Osteoblast (primary cell): ENCODE data around the gene FBL. TPM values are rescaled to one million over a fixed set of nuclear protein-coding genes. Genes with fewer than 3 reads are reported as not detected.

Source experiments
- DNase-seq: peaks from one replicate; pipeline ENCODE4 v3.0.0; 2011; ENCODE audit warnings: low spot score, mixed read lengths; ENCODE audit not compliant: insufficient read length; ENCODE audit errors: missing footprints
- H2AFZ ChIP-seq: 2 replicates; pipeline ENCODE4 v1.6.0; 2011; ENCODE audit warnings: mild to moderate bottlenecking, low read length
- H3K27ac ChIP-seq: 2 replicates; pipeline ENCODE4 v1.5.1; 2011; ENCODE audit warnings: mild to moderate bottlenecking, low read depth, low read length, moderate library complexity
- H3K27me3 ChIP-seq: 2 replicates; pipeline ENCODE4 v1.6.0; 2012; ENCODE audit warnings: mild to moderate bottlenecking, control low read depth, inconsistent platforms, low read length, moderate library complexity; ENCODE audit not compliant: insufficient read depth
- H3K36me3 ChIP-seq: 2 replicates; pipeline ENCODE4 v1.5.1; 2011; ENCODE audit warnings: mild to moderate bottlenecking, low read length, control low read depth, moderate library complexity; ENCODE audit not compliant: insufficient read depth
- H3K4me1 ChIP-seq: 2 replicates; pipeline ENCODE4 v1.5.1; 2011; ENCODE audit warnings: mild to moderate bottlenecking, low read length, control low read depth, moderate library complexity; ENCODE audit not compliant: insufficient read depth
- H3K4me2 ChIP-seq: 2 replicates; pipeline ENCODE4 v1.6.0; 2011; ENCODE audit warnings: mild to moderate bottlenecking, low read length; ENCODE audit not compliant: insufficient read depth
- H3K4me3 ChIP-seq: fragments of 200-600 bp; sonication (generic); 3 replicates; pipeline ENCODE4 v1.5.1; 2012; ENCODE audit warnings: mild to moderate bottlenecking, low read length, inconsistent platforms; ENCODE audit not compliant: insufficient read depth
- H3K79me2 ChIP-seq: 2 replicates; pipeline ENCODE4 v1.6.0; 2012; ENCODE audit warnings: mild to moderate bottlenecking, low read length, control low read depth, inconsistent platforms; ENCODE audit not compliant: insufficient read depth
- H3K9me3 ChIP-seq: 2 replicates; pipeline ENCODE4 v1.5.1; 2011; ENCODE audit warnings: low read depth, low read length, control low read depth
- H4K20me1 ChIP-seq: 2 replicates; pipeline ENCODE4 v1.6.0; 2012; ENCODE audit warnings: mild to moderate bottlenecking, low read length, control low read depth; ENCODE audit not compliant: insufficient read depth
- CTCF ChIP-seq: IDR thresholded peaks from 2 replicates; pipeline ENCODE4 v1.5.1; 2011; ENCODE audit warnings: mild to moderate bottlenecking, low read depth, low read length, moderate library complexity; ENCODE audit errors: extremely low read depth
- total RNA-seq: library from RNA; depleted of rRNA; stranded (reverse); fragments of >200 nt; gene quantifications from 2 replicates; pipeline ENCODE4 v1.2.3, GENCODE V29; 2012

FBL gene
- total RNA-seq, 1 donor = 87.2 TPM

- DNase-seq = peak; percentile 80
- TF ChIP-seq CTCF = no peak
- Histone ChIP-seq H3K9me3 (no peaks in the 10 kb centered on the region), H3K27me3 (no peaks in the 10 kb centered on the region), H3K4me1 (peaks cover 16% of the 10 kb centered on the region), H3K4me2 (no peak overlapping the region), H3K79me2 (peaks cover 22% of the 10 kb centered on the region), H4K20me1 (peaks cover 22% of the 10 kb centered on the region), H2AFZ (no peak overlapping the region), H3K4me3 (no peak overlapping the region), H3K27ac (no peak overlapping the region), H3K36me3 (peaks cover 50% of the 10 kb centered on the region)
These were observed 15.3 kb downstream of the FBL start for GRCh38 chr19:39830847-39831246.

DNA sequence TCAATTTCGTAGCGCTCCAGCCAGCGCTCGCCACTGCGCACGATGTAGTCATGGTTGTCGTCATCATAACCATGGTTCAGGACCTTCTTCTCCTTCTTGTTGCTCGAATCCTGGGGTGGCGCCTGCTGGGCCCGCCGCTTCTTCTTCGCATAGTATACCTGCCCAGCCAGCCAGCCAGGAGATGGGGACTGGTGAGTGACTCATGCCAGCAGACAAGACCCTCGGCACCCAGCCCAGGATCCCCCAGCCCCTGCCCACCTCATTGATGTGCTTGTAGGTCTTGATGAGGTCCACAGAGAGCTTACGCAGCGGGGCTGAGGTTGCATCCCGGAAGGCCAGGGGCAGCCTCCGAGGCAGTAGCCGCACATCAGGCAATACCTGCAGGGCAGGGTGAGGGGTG is 15.8 kb downstream of the FBL start:
- no peak for DNase-seq
- Histone ChIP-seq H3K4me2 (no peak overlapping the region), H3K27me3 (no peaks in the 10 kb centered on the region), H2AFZ (no peak overlapping the region), H3K36me3 (peaks cover 46% of the 10 kb centered on the region), H3K9me3 (no peaks in the 10 kb centered on the region), H3K27ac (no peak overlapping the region), H3K4me1 (peaks cover 16% of the 10 kb centered on the region), H3K79me2 (peaks cover 22% of the 10 kb centered on the region), H3K4me3 (no peak overlapping the region), H4K20me1 (peaks cover 22% of the 10 kb centered on the region)
- TF ChIP-seq CTCF = no peak

GRCh38 chr19:39829702-39830275 is 16.4 kb downstream of the FBL start:
- Histone ChIP-seq H3K36me3 (peaks cover 41% of the 10 kb centered on the region), H3K79me2 (peaks cover 22% of the 10 kb centered on the region), H3K4me1 (peaks cover 16% of the 10 kb centered on the region), H3K9me3 (no peaks in the 10 kb centered on the region), H4K20me1 (peaks cover 22% of the 10 kb centered on the region), H3K4me3 (no peak overlapping the region), H3K4me2 (no peak overlapping the region), H2AFZ (no peak overlapping the region), H3K27me3 (no peaks in the 10 kb centered on the region), H3K27ac (no peak overlapping the region)
- TF ChIP-seq CTCF = no peak
- peak; percentile 76 for DNase-seq

DNA sequence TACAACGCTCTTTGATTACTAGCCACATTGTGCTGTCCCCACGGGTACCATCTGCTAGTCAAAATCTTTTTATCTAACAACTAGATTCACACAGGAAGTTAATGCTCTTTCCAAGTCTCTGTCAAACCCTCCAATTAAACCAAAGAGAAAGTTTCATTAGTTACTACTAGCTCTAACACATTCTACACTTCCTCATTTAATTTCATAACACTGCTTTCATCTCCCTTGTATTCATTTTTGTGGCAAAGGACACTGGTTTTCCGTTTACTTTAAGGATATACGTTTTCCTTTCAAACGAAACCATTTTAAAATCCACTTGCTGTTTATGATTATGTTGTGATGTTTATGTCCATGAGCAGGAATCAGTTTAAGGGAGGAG is 17.5 kb downstream of the FBL start:
- H4K20me1 ChIP-seq = peaks cover 22% of the 10 kb centered on the region
- no peak overlapping the region for H2AFZ ChIP-seq
- peaks cover 34% of the 10 kb centered on the region for H3K36me3 ChIP-seq
- no peak overlapping the region for H3K4me2 ChIP-seq
- H3K9me3 ChIP-seq = no peaks in the 10 kb centered on the region
- peaks cover 28% of the 10 kb centered on the region for H3K79me2 ChIP-seq
- H3K27me3 ChIP-seq = no peaks in the 10 kb centered on the region
- TF ChIP-seq CTCF = no peak
- H3K27ac ChIP-seq = no peak overlapping the region
- DNase-seq = peak; percentile 58
- peaks cover 17% of the 10 kb centered on the region for H3K4me1 ChIP-seq
- no peak overlapping the region for H3K4me3 ChIP-seq
